Panc1 (cell line): Measurements from ENCODE around the gene EBF4. TPM values are rescaled to one million over a fixed set of nuclear protein-coding genes. Genes with fewer than 3 reads are reported as not detected.
A peak's percentile ranks its signal among the peaks of the same experiment; 100 is the strongest.

Experiments
- ATAC-seq: fragments of 200-7000 bp; cut with Tn5 transposase; 2 replicates; pipeline ENCODE4 v1.9.1; 2020; ENCODE audit warnings: mild to moderate bottlenecking, moderate library complexity
- BruUV-seq: library from RNA; stranded (reverse); fragments of 400-500 nt; replicated peaks from 2 replicates; lab custom pipeline; 2021; lab: Mats Ljungman, UMichigan
- CTCF ChIA-PET: fragments of 300-600 bp; sonication (Branson Sonifier 250); formaldehyde crosslinking; loops from one replicate; lab custom pipeline; 2022; ENCODE audit warnings: antibody characterized with exemption; lab: Charles Lee
- POLR2A ChIA-PET: fragments of 300-600 bp; sonication (Branson Sonifier 250); formaldehyde crosslinking; loops from one replicate; lab custom pipeline; 2022; ENCODE audit warnings: antibody characterized with exemption; lab: Charles Lee
- DNase-seq: peaks from one replicate; pipeline ENCODE4 v3.0.0-alpha.2; 2010; ENCODE audit warnings: low read depth, low spot score
- H3K27ac ChIP-seq: 2 replicates; pipeline ENCODE4 v1.5.1; 2011; ENCODE audit warnings: mild to moderate bottlenecking, low read length, inconsistent platforms
- H3K27me3 ChIP-seq: fragments of 200-500 bp; sonication (Bioruptor generic); 2 replicates; pipeline ENCODE4 v1.6.0; 2014; ENCODE audit warnings: low read length, inconsistent platforms; ENCODE audit not compliant: control insufficient read depth, insufficient read depth
- H3K36me3 ChIP-seq: fragments of 200-500 bp; sonication (Bioruptor generic); 2 replicates; pipeline ENCODE4 v1.5.1; 2014; ENCODE audit warnings: inconsistent platforms, mild to moderate bottlenecking, low read length, moderate library complexity; ENCODE audit not compliant: control insufficient read depth, insufficient read depth
- H3K4me1 ChIP-seq: 2 replicates; pipeline ENCODE4 v1.5.1; 2011; ENCODE audit warnings: inconsistent platforms, mild to moderate bottlenecking, low read length, moderate library complexity; ENCODE audit not compliant: control insufficient read depth, insufficient read depth
- H3K4me3 ChIP-seq, 2 experiments: 2 replicates each; pipeline ENCODE4 v1.5.1; 2011 to 2012; ENCODE audit warnings: low read depth in 2 of 2, low read length in 2 of 2, mild to moderate bottlenecking in 2 of 2, inconsistent platforms in 1 of 2, moderate library complexity in 1 of 2
- H3K9me3 ChIP-seq: fragments of 200-500 bp; sonication (Bioruptor generic); 2 replicates; pipeline ENCODE4 v1.5.1; 2014; ENCODE audit warnings: low read depth, mild to moderate bottlenecking, inconsistent platforms, low read length, moderate library complexity; ENCODE audit not compliant: control insufficient read depth, insufficient read depth
- POLR2AphosphoS5 ChIP-seq: IDR thresholded peaks from 2 replicates; pipeline ENCODE4 v1.6.1; 2012; ENCODE audit warnings: mild to moderate bottlenecking, low read depth, low read length, moderate library complexity
- REST ChIP-seq, 2 experiments: IDR thresholded peaks; 2 replicates each; pipeline ENCODE4 v1.6.1; 2011 to 2012; ENCODE audit warnings: low read depth in 2 of 2, control low read depth in 1 of 2, low read length in 1 of 2, mild to moderate bottlenecking in 1 of 2, moderate library complexity in 1 of 2; ENCODE audit not compliant: insufficient read depth in 1 of 2
- SIN3A ChIP-seq: IDR thresholded peaks from 2 replicates; pipeline ENCODE4 v1.6.1; 2012; ENCODE audit warnings: low read depth, mild to moderate bottlenecking, low read length, moderate library complexity, borderline replicate concordance; ENCODE audit not compliant: insufficient read depth
- TCF7L2 ChIP-seq: IDR thresholded peaks from 2 replicates; pipeline ENCODE4 v1.6.1; 2011; ENCODE audit warnings: mild to moderate bottlenecking, low read depth, low read length, inconsistent platforms
- in situ Hi-C: cut with HindIII; loops from 2 replicates; pipeline ENCODE4 v1.10.0; 2016; ENCODE audit warnings: low sequenced_read_pairs, low pct_unique_long_range_greater_than_20kb
- intact Hi-C: fragments of 100-400 bp; cut with micrococcal nuclease; formaldehyde crosslinking; loops from one replicate; pipeline ENCODE4 v1.10.0; 2022; ENCODE audit not compliant: unreplicated experiment
- total RNA-seq: library from RNA; stranded (reverse); gene quantifications from one replicate; pipeline ENCODE4 v1.2.1, GENCODE V29; 2021; ENCODE audit not compliant: unreplicated experiment
- TF ChIP-seq, protein P1 (sequence below): fragments of 450-650 bp; IDR thresholded peaks from 2 replicates; pipeline ENCODE4 v1.5.1; 2017; ENCODE audit warnings: mild to moderate bottlenecking

EBF4 gene
- total RNA-seq, 1 experiment from 2014 or later, result 6.8 TPM

DNA sequence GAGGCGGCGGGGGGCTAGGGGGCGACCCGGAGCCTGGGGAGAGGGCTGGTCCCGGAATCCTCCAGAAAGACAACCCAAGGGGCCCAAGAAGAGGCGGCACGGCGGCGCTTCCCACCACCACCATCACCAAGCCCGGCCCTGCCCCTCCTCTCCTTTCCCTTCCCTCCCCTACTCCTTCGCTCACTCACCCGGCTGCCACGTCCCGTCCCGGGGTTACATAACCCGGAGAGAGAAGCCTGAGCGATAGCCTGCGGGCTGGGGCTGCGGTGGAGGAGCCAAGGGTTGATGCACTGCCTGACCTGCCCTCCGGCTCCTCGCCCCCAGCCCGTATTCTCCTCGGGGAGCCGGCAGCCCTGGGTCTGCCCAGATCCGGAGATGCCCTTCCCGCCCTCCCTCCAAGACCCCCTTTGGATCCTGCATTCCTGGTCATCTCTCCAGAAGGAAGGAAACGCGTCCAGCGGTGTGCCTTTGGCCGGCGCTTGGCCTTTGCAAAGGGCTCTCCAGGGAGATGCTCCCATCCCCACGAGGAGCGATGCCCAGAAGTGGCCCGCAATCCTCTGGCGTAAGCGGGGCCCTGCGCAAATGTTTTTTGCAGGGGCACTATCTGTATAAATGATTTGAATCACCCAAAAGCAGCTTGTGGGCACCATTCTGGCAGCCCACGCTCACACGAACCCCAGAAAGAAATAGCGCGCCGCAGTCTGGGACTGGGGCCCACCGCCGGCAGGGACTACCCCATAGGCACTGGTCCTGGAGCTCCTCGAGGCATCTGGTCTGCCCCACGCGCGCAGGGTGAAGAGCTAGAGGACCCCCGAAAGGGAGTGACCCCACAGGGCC lies 112.5 kb downstream of the EBF4 start:
- ATAC-seq (peak; percentile 72), DNase-seq (no peak)
- intact Hi-C loops, result no loop called here
- Histone ChIP-seq H3K36me3 (no peaks in the 10 kb centered on the region), H3K27me3 (peaks cover 7% of the 10 kb centered on the region; the same call in 1 of the 2 replicates), H3K4me1 (no peaks in the 10 kb centered on the region), H3K9me3 (no peaks in the 10 kb centered on the region), H3K27ac (no peak overlapping the region), H3K4me3 (no peak overlapping the region)
- ChIA-PET CTCF (no interaction called here), POLR2A (no interaction called here)
- TF ChIP-seq REST (IDR thresholded peaks at IDR 0.05; ENCODE audit: insufficient read depth in 1 of 2, low read depth in 2 of 2, low read length in 1 of 2) (no peak), TCF7L2 (no peak), POLR2AphosphoS5 (no peak), SIN3A (no peak)
- TF ChIP-seq, protein P1, sequence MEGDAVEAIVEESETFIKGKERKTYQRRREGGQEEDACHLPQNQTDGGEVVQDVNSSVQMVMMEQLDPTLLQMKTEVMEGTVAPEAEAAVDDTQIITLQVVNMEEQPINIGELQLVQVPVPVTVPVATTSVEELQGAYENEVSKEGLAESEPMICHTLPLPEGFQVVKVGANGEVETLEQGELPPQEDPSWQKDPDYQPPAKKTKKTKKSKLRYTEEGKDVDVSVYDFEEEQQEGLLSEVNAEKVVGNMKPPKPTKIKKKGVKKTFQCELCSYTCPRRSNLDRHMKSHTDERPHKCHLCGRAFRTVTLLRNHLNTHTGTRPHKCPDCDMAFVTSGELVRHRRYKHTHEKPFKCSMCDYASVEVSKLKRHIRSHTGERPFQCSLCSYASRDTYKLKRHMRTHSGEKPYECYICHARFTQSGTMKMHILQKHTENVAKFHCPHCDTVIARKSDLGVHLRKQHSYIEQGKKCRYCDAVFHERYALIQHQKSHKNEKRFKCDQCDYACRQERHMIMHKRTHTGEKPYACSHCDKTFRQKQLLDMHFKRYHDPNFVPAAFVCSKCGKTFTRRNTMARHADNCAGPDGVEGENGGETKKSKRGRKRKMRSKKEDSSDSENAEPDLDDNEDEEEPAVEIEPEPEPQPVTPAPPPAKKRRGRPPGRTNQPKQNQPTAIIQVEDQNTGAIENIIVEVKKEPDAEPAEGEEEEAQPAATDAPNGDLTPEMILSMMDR, result no peak
- in situ Hi-C loops, result no loop called here
- BruUV-seq, result no TSS peak

DNA sequence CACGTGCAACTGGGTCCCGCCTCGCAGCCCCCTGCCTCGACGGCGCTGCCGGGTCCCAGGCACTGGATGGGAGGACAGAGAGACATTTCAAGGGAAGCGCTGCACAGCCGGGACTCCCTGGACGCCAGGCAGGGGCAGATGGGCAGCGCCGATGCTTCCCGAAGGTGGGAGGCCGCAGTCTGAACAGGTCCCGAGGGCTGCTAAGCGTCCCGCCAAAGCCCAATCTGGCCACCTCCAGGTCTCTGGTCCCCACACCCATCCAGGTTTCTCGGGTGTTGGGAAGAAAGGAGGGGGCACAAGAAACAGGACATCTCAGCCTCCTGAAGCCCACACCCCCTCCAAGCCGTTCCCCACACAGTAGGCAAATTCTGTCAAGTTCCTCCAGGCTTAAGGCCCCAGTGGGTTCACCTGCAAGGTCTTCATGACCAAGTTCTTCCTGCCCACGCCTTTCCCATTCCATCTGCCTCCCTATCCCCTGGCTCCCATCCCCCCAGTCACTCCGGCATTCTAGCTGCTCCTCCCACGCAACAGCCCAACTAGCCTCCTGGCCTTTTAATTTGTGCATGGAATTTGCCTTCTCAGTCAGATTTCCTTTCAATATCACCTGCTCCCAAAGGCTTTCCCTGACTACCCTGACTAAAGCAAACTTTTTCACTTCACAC lies 113.2 kb downstream of the EBF4 start:
- intact Hi-C loops (no loop called here), in situ Hi-C loops (no loop called here)
- H3K4me3 ChIP-seq, result no peak overlapping the region
- H3K4me1 ChIP-seq, result no peaks in the 10 kb centered on the region
- no TSS peak for BruUV-seq
- ATAC-seq (no peak), DNase-seq (no peak)
- TF ChIP-seq TCF7L2 (no peak), POLR2AphosphoS5 (no peak), SIN3A (no peak), REST (IDR thresholded peaks at IDR 0.05; ENCODE audit: insufficient read depth in 1 of 2, low read depth in 2 of 2, low read length in 1 of 2) (no peak)
- TF ChIP-seq, protein P1, result no peak
- ChIA-PET CTCF (no interaction called here), POLR2A (no interaction called here)
- H3K36me3 ChIP-seq, result no peaks in the 10 kb centered on the region
- H3K9me3 ChIP-seq, result no peaks in the 10 kb centered on the region
- no peak overlapping the region for H3K27ac ChIP-seq
- H3K27me3 ChIP-seq, result peaks cover 7% of the 10 kb centered on the region; the same call in 1 of the 2 replicates
